Measurements from ENCODE around the gene FAM107B.

GRCh38 chr10:14667781-14668180 lies 106.9 kb downstream of the FAM107B start:
- TF ChIP-seq CTCF (IDR thresholded peaks at IDR 0.05) (no peak), POLR2A (IDR thresholded peaks at IDR 0.05) (no peak), POLR2AphosphoS5 (IDR thresholded peaks at IDR 0.05) (no peak)

All from breast epithelium (tissue), 3 donors.